GM12873 (cell line): ENCODE measurements around the gene PLA2G4D.

Experiments
- CTCF ChIP-seq: IDR thresholded peaks from 2 replicates; pipeline ENCODE4 v1.5.1; 2012; ENCODE audit warnings: low read depth, mild to moderate bottlenecking, moderate library complexity, low read length, control low read depth; ENCODE audit not compliant: insufficient read depth; ENCODE audit errors: missing control alignments

The PLA2G4D gene

DNA sequence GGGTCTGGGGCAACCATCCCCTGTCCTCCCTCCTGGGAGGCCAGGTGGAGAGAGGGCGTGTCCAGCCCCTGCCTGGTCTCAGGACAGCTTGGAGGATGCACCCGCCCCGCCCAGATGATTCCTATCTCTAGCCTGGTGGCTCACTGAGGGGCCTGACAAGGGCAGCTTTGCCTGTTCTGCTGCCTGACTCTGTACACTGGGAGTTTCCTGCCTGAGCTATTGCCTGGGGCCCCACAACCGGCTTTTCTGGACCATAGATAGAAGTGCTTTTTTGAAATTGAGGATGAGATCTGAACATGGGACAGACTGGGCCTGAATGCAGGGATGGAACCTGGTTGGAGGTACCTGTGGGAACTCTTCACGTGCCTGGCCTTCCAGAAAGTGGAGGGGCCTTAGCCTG, 72.8 kb downstream of the PLA2G4D start:
- TF ChIP-seq CTCF = no peak

DNA sequence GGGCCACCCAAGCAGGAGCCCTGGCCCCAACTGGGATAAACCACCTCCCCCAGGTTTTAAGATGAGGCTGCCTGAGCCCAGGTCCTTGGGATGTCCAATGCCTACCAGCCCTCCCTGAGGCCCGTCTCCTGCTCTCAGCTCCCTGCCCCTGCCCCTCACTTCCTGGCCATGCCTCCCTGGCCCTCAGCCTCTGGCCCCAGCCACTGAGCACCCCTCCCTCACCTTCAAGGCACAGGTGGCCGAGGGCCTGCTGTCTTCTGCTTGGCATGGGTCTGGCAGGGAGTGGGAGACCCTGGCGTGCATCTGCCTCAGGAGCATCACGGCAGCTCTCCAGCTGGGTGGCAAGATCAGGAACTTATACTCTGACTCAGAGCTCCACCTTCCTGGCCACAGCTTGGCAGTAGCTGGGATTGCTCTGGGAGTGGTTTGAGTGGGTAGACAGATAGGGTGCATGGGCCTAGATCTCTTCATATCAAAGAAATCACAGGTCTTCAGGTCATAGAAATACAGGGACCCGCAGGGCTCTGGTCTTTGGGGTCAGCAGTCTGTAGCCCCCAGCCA, 73.6 kb downstream of the PLA2G4D start, which contains the start of gene PLA2G4E:
Gene PLA2G4E, minus strand, starts transcription at position 330 of the 561 bp plus-strand sequence. Its CDS starts 12 bp downstream, at position 318.
- no peak for TF ChIP-seq CTCF

GRCh38 chr15:42018306-42019224, 75.8 kb downstream of the PLA2G4D start:
- no peak for TF ChIP-seq CTCF
